ENCODE measurements around the gene REG4. TPM values are rescaled to one million over a fixed set of nuclear protein-coding genes. Genes with fewer than 3 reads are reported as not detected.
"Not testable (repeated sequence)": the region's sequence is repeated elsewhere in the genome, so short reads cannot be mapped to it uniquely, and the experiment has no call there.

The REG4 gene
- total and polyA plus RNA-seq, 2 donors (not counting 1 experiment from before 2014, with no cell fraction given) = not detected

GRCh38 chr1:119786046-119786445 is 25.2 kb downstream of the REG4 start:
- H4K20me1 ChIP-seq (ENCODE audit: control insufficient read depth, insufficient read depth, low read length, poor library complexity, severe bottlenecking); H3K36me3 ChIP-seq (replicated peaks in 1 of 2; ENCODE audit: control extremely low read depth in 1 of 2, control insufficient read depth in 1 of 2, extremely low read depth in 1 of 2, insufficient read depth in 2 of 2, low read length in 1 of 2); H3K9me3 Mint-ChIP-seq (ENCODE audit: insufficient read depth); H3K9ac ChIP-seq (ENCODE audit: low read length); H3K4me2 ChIP-seq (replicated peaks; ENCODE audit: low read depth, low read length, poor library complexity, severe bottlenecking); CTCF ChIA-PET; H3K4me3 ChIP-seq (ENCODE audit: control extremely low read depth in 1 of 5, extremely low read depth in 1 of 5, insufficient read depth in 1 of 5, low read depth in 2 of 5, low read length in 4 of 5); H2AFZ ChIP-seq (ENCODE audit: insufficient read depth, low read depth, low read length, poor library complexity, severe bottlenecking); H3K27me3 ChIP-seq (replicated peaks in 1 of 4; ENCODE audit: control extremely low read depth in 1 of 4, control insufficient read depth in 3 of 4, insufficient read depth in 4 of 4, low read length in 3 of 4); DNase-seq; H3K4me1 Mint-ChIP-seq; H3K9me3 ChIP-seq (ENCODE audit: control extremely low read depth in 1 of 3, control insufficient read depth in 2 of 3, insufficient read depth in 1 of 3, low read length in 2 of 3); ATAC-seq (ENCODE audit: low read depth); H3K4me1 ChIP-seq (ENCODE audit: control insufficient read depth in 2 of 2, insufficient read depth in 2 of 2, low read length in 2 of 2); H3K79me2 ChIP-seq (ENCODE audit: control insufficient read depth, insufficient read depth, low read length); intact Hi-C loops (cut with micrococcal nuclease); H3K27ac ChIP-seq (ENCODE audit: low read length in 2 of 2); H3K4me3 Mint-ChIP-seq; POLR2A ChIA-PET; H3K27ac Mint-ChIP-seq: not testable (repeated sequence)
- WGBS (ENCODE audit: insufficient coverage) = 86% methylated on average over 1 of the region's 7 CpGs
- H3K27me3 Mint-ChIP-seq = peaks cover 25% of the 10 kb centered on the region

GRCh38 chr1:119784191-119784781 is 27.0 kb downstream of the REG4 start:
- Mint-ChIP-seq H3K4me3 (no peak overlapping the region), H3K4me1 (no peaks in the 10 kb centered on the region), H3K9me3 (ENCODE audit: insufficient read depth) (no peaks in the 10 kb centered on the region), H3K27me3 (peaks cover 19% of the 10 kb centered on the region), H3K27ac (no peak overlapping the region)
- WGBS (ENCODE audit: insufficient coverage) = 80% methylated on average over 1 of the region's 3 CpGs
- Histone ChIP-seq H4K20me1 (ENCODE audit: control insufficient read depth, insufficient read depth, low read length, poor library complexity, severe bottlenecking) (no peaks in the 10 kb centered on the region), H3K27ac (ENCODE audit: low read length in 2 of 2) (no peak overlapping the region), H3K4me2 (replicated peaks; ENCODE audit: low read depth, low read length, poor library complexity, severe bottlenecking) (no peak overlapping the region), H3K9ac (ENCODE audit: low read length) (no peak overlapping the region), H3K4me3 (ENCODE audit: control extremely low read depth in 1 of 5, extremely low read depth in 1 of 5, insufficient read depth in 1 of 5, low read depth in 2 of 5, low read length in 4 of 5) (no peak overlapping the region), H2AFZ (ENCODE audit: insufficient read depth, low read depth, low read length, poor library complexity, severe bottlenecking) (no peak overlapping the region), H3K4me1 (ENCODE audit: control insufficient read depth in 2 of 2, insufficient read depth in 2 of 2, low read length in 2 of 2) (no peaks in the 10 kb centered on the region), H3K9me3 (ENCODE audit: control extremely low read depth in 1 of 3, control insufficient read depth in 2 of 3, insufficient read depth in 1 of 3, low read length in 2 of 3) (no peaks in the 10 kb centered on the region), H3K27me3 (replicated peaks in 1 of 4; ENCODE audit: control extremely low read depth in 1 of 4, control insufficient read depth in 3 of 4, insufficient read depth in 4 of 4, low read length in 3 of 4) (peaks cover 0 to 2% (median 0%) of the 10 kb centered on the region in 4 experiments), H3K36me3 (replicated peaks in 1 of 2; ENCODE audit: control extremely low read depth in 1 of 2, control insufficient read depth in 1 of 2, extremely low read depth in 1 of 2, insufficient read depth in 2 of 2, low read length in 1 of 2) (no peaks in the 10 kb centered on the region), H3K79me2 (ENCODE audit: control insufficient read depth, insufficient read depth, low read length) (no peaks in the 10 kb centered on the region)
- TF ChIP-seq EZH2 (IDR thresholded peaks at IDR 0.05; ENCODE audit: borderline replicate concordance, insufficient read depth, low read depth, low read length, poor library complexity, severe bottlenecking) (no peak), CTCF (IDR thresholded peaks at IDR 0.05) (no peak)
- ChIA-PET POLR2A (no interaction called here), CTCF (no interaction called here)
- ATAC-seq (ENCODE audit: low read depth) (no peak), DNase-seq (no peak)
- intact Hi-C loops (cut with micrococcal nuclease) = no loop called here

Measured in B cell (primary cell).